Sigmoid colon (tissue), 7 donors: ENCODE measurements around the gene PLEKHO2. TPM values are rescaled to one million over a fixed set of nuclear protein-coding genes. Genes with fewer than 3 reads are reported as not detected.

ENCODE experiments used
- DNase-seq: peaks from one replicate; pipeline ENCODE4 v3.0.0-alpha.2; 2019
- H3K27ac ChIP-seq, 4 donors: fragments of 200-600 bp; sonication (generic); one replicate each; pipeline ENCODE4 v1.5.1; 2016 to 2019; ENCODE audit warnings: mild to moderate bottlenecking in 1 of 4
- H3K27me3 ChIP-seq, 3 donors: fragments of 200-600 bp; sonication (generic); one replicate each; pipeline ENCODE4 v1.5.1; 2019; ENCODE audit warnings: mild to moderate bottlenecking in 1 of 3
- H3K36me3 ChIP-seq, 4 donors: fragments of 200-600 bp; sonication (generic); one replicate each; pipeline ENCODE4 v1.5.1; 2016 to 2019
- H3K4me1 ChIP-seq, 4 donors: fragments of 200-600 bp; sonication (generic); one replicate each; pipeline ENCODE4 v1.5.1; 2017 to 2019
- H3K4me3 ChIP-seq, 4 donors: fragments of 200-600 bp; sonication (generic); one replicate each; pipeline ENCODE4 v1.5.1; 2017 to 2019; ENCODE audit warnings: mild to moderate bottlenecking in 2 of 4, moderate library complexity in 1 of 4
- H3K9me3 ChIP-seq, 4 donors: fragments of 200-600 bp in 3 of 4; sonication (generic) in 3 of 4; one replicate each; pipeline versions ENCODE4 v1.5.1 to v1.6.1; 2013 to 2019
- EP300 ChIP-seq, 4 donors: sonication (generic); formaldehyde crosslinking; IDR thresholded peaks; one replicate each; pipeline ENCODE4 v1.6.1; 2017; ENCODE audit warnings: antibody characterized with exemption in 4 of 4
- POLR2A ChIP-seq, 2 donors: fragments of 450-650 bp; IDR thresholded peaks; one replicate each; pipeline ENCODE4 v1.6.1; 2016; ENCODE audit warnings: antibody characterized with exemption in 2 of 2, mild to moderate bottlenecking in 2 of 2, moderate library complexity in 2 of 2
- POLR2AphosphoS5 ChIP-seq, 4 donors: sonication (generic); formaldehyde crosslinking; IDR thresholded peaks; one replicate each; pipeline ENCODE4 v1.6.1; 2017; ENCODE audit warnings: antibody characterized with exemption in 4 of 4
- WGBS, 2 donors: extraction: QIAGEN DNeasy Blood & Tissue Kit; methylation state at CpG; one replicate each; pipeline ENCODE4 v1.1.7; 2013; 5-methylcytosine and 5-hydroxymethylcytosine counted together
- intact Hi-C: fragments of 100-400 bp; cut with DNase I; formaldehyde crosslinking; loops from one replicate; pipeline ENCODE4 v1.15.1; 2023
- polyA plus RNA-seq, 3 donors: library from polyadenylated mRNA; stranded (reverse); fragments of 200-250 nt; gene quantifications; one replicate each; pipeline ENCODE4 v1.2.3, GENCODE V29; 2013
- total RNA-seq, 4 donors: library from RNA; depleted of rRNA; stranded (reverse); fragments of >200 nt; gene quantifications; one replicate each; pipeline ENCODE4 v1.1.0, GENCODE V29; 2016
- TF ChIP-seq, protein P1 (sequence below), 4 experiments: fragments of 450-650 bp in 3 of 4; fragments of 200-600 bp in 1 of 4; IDR thresholded peaks; one replicate each; pipeline ENCODE4 v1.5.1; 2016 to 2019; ENCODE audit warnings: antibody characterized with exemption in 4 of 4, mild to moderate bottlenecking in 3 of 4, moderate library complexity in 2 of 4
- donor health status: healthy with polysubstance abuse.
- donor health status: Bipolar disorder and iron deficiency.
- donor health status: healthy.

The PLEKHO2 gene
- total and polyA plus RNA-seq, 7 donors = 11.4 to 43.4 (median 20.1) TPM

GRCh38 chr15:64847016-64847415, 5.3 kb downstream of the PLEKHO2 start:
- Histone ChIP-seq H3K9me3 (no peaks in the 10 kb centered on the region), H3K36me3 (peaks cover 0 to 29% (median 10%) of the 10 kb centered on the region in 4 donors), H3K4me3 (no peak overlapping the region), H3K4me1 (peaks cover 0 to 89% (median 75%) of the 10 kb centered on the region in 4 donors), H3K27ac (peak overlapping the region; percentile 92 to 99 (median 98)), H3K27me3 (no peaks in the 10 kb centered on the region)
- TF ChIP-seq EP300 (IDR thresholded peaks at IDR 0.05) (no peak), POLR2AphosphoS5 (IDR thresholded peaks at IDR 0.05) (no peak), POLR2A (IDR thresholded peaks at IDR 0.05) (no peak)
- TF ChIP-seq, protein P1, sequence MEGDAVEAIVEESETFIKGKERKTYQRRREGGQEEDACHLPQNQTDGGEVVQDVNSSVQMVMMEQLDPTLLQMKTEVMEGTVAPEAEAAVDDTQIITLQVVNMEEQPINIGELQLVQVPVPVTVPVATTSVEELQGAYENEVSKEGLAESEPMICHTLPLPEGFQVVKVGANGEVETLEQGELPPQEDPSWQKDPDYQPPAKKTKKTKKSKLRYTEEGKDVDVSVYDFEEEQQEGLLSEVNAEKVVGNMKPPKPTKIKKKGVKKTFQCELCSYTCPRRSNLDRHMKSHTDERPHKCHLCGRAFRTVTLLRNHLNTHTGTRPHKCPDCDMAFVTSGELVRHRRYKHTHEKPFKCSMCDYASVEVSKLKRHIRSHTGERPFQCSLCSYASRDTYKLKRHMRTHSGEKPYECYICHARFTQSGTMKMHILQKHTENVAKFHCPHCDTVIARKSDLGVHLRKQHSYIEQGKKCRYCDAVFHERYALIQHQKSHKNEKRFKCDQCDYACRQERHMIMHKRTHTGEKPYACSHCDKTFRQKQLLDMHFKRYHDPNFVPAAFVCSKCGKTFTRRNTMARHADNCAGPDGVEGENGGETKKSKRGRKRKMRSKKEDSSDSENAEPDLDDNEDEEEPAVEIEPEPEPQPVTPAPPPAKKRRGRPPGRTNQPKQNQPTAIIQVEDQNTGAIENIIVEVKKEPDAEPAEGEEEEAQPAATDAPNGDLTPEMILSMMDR (IDR thresholded peaks at IDR 0.05) = no peak
- intact Hi-C loops = loop anchor here (5.0 kb wide), 1 partner anchor 60 kb away; no protein-coding TSS in a partner anchor
- peak; percentile 53 for DNase-seq
- WGBS, 2 donors = 70 to 77% methylated on average over 3 of the region's 3 CpGs

DNA sequence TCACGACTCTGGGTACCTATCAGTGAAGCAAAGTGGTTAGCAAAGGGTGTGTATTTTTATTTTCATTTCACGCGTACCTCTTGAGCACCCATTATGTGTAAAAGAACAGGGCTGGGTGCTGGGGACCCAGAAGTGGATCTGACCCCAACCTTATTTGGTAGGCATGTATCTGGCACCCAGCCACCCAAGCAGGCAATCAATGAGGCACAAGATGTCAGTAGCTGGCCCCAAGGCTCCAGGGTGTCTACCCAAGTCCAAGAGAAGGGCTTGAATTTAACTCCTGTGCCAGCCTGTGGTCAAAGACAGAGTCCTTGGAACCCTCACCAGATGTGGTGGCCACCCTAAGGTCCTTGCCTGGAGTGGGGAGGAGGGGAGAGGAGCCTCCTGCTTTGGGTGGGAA, 5.7 kb downstream of the PLEKHO2 start:
- no peak for TF ChIP-seq POLR2AphosphoS5 (IDR thresholded peaks at IDR 0.05)
- TF ChIP-seq EP300 (IDR thresholded peaks at IDR 0.05) = no peak
- TF ChIP-seq POLR2A (IDR thresholded peaks at IDR 0.05) = no peak
- TF ChIP-seq, protein P1 (IDR thresholded peaks at IDR 0.05) = no peak
- H3K27me3 ChIP-seq = no peaks in the 10 kb centered on the region
- H3K36me3 ChIP-seq = peaks cover 0 to 29% (median 10%) of the 10 kb centered on the region in 4 donors
- peaks cover 0 to 93% (median 79%) of the 10 kb centered on the region in 4 donors for H3K4me1 ChIP-seq
- 74 to 90% methylated on average over 3 of the region's 3 CpGs for WGBS, 2 donors
- H3K27ac ChIP-seq = peak overlapping the region; percentile 92 to 99 (median 98)
- DNase-seq = peak; percentile 69
- intact Hi-C loops = loop anchor here (5.0 kb wide), 1 partner anchor 60 kb away; no protein-coding TSS in a partner anchor
- no peaks in the 10 kb centered on the region for H3K9me3 ChIP-seq
- H3K4me3 ChIP-seq = no peak overlapping the region

DNA sequence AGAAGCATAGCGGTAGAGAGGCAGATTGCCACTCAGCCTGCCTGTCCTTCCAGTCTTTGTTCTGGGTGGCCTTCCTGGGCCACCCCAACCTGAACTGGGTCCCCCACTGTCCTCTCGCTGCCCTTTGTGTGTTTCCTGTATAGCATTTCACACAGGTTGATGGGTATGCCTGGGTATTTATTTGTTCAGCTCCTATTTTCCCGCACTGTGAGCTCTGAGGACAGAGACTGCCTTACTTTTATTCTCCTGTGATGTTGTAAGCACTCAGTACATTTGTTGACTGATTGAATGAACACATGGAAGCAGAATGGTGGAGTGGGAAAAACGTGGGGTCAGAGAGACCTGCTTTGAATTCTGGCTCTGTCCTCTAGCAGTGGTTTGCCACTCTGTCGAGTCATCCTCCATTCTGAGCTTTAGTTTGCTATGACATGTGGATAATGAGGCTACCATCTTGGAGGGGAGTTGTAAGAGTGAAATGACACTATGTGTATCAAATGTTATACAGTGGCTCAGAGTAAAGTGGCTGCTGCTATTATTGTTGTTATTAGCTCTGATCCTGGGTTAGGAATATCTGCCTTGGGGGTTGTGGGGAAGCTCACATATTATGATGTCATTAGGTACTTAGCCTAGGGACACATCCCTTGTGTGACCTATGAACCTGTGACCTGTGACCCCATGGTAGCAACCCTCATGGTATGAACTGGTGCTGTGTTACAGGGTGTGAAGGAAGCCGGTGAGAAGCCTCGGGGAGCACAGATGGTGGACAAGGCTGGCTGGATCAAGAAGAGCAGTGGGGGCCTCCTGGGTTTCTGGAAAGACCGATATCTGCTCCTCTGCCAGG, 6.4 kb downstream of the PLEKHO2 start:
- H3K27me3 ChIP-seq = no peaks in the 10 kb centered on the region
- DNase-seq = peak; percentile 53
- H3K27ac ChIP-seq = peak overlapping the region; percentile 92 to 99 (median 98)
- no peak overlapping the region for H3K4me3 ChIP-seq
- WGBS, 2 donors = 85 to 91% methylated on average over 8 of the region's 8 CpGs
- no peaks in the 10 kb centered on the region for H3K9me3 ChIP-seq
- intact Hi-C loops = loop anchor here (5.0 kb wide), 1 partner anchor 59 kb away; no protein-coding TSS in a partner anchor
- peaks cover 0 to 93% (median 83%) of the 10 kb centered on the region in 4 donors for H3K4me1 ChIP-seq
- TF ChIP-seq EP300 (IDR thresholded peaks at IDR 0.05) (no peak), POLR2A (IDR thresholded peaks at IDR 0.05) (no peak), POLR2AphosphoS5 (IDR thresholded peaks at IDR 0.05) (no peak)
- TF ChIP-seq, protein P1 (IDR thresholded peaks at IDR 0.05) = no peak
- peaks cover 0 to 29% (median 10%) of the 10 kb centered on the region in 4 donors for H3K36me3 ChIP-seq

- Histone ChIP-seq H3K27me3 (no peaks in the 10 kb centered on the region), H3K4me3 (no peak overlapping the region), H3K4me1 (peaks cover 0 to 93% (median 82%) of the 10 kb centered on the region in 4 donors), H3K36me3 (peaks cover 9 to 55% (median 11%) of the 10 kb centered on the region in 4 donors), H3K9me3 (no peaks in the 10 kb centered on the region), H3K27ac (peak overlapping the region; percentile 81 to 98 (median 86))
- DNase-seq = peak; percentile 47
- intact Hi-C loops = no loop called here
- WGBS, 2 donors = 83 to 84% methylated on average over 4 of the region's 4 CpGs
- TF ChIP-seq POLR2AphosphoS5 (IDR thresholded peaks at IDR 0.05) = no peak
- TF ChIP-seq, protein P1 (IDR thresholded peaks at IDR 0.05) = no peak
- no peak for TF ChIP-seq POLR2A (IDR thresholded peaks at IDR 0.05)
- no peak for TF ChIP-seq EP300 (IDR thresholded peaks at IDR 0.05)
Observed at GRCh38 chr15:64850778-64851502, 9.2 kb downstream of the PLEKHO2 start.
